HCT116 (cell line): ENCODE data around the gene MYH11. TPM values are rescaled to one million over a fixed set of nuclear protein-coding genes. Genes with fewer than 3 reads are reported as not detected.

Experiments used
- ATAC-seq: fragments of 200-7000 bp; cut with Tn5 transposase; 2 replicates; pipeline ENCODE4 v1.9.1; 2020; ENCODE audit warnings: mild to moderate bottlenecking, moderate library complexity
- BruUV-seq: library from RNA; stranded (reverse); fragments of 400-500 nt; replicated peaks from 2 replicates; lab custom pipeline; 2021; lab: Mats Ljungman, UMichigan
- CTCF ChIA-PET: fragments of 300-600 bp; sonication (Branson Sonifier 250); formaldehyde crosslinking; loops from one replicate; lab custom pipeline; 2021; ENCODE audit warnings: antibody characterized with exemption; lab: Charles Lee
- POLR2A ChIA-PET: fragments of 300-600, 350-600 bp; sonication (Branson Sonifier 250); formaldehyde crosslinking; loops from one replicate; lab custom pipeline; 2021; ENCODE audit warnings: antibody characterized with exemption; lab: Charles Lee
- RAD21 ChIA-PET, 2 experiments: fragments of 300-600 bp; sonication (Branson Sonifier 250); formaldehyde crosslinking; loops; one replicate each; lab custom pipeline; 2023; ENCODE audit warnings: low total read pairs in 2 of 2; ENCODE audit not compliant: uncharacterized antibody in 2 of 2, unreplicated experiment in 2 of 2, low non-redundant PET in 1 of 2; lab: Charles Lee
- DNase-seq: peaks from one replicate; pipeline ENCODE4 v3.0.0-alpha.2; 2010; ENCODE audit warnings: low read depth, low spot score
- H2AFZ ChIP-seq: fragments of 200-600 bp; shearing (Covaris generic), sonication (generic); 2 replicates; pipeline ENCODE4 v1.6.1; 2017; ENCODE audit warnings: low read depth, mixed run types, mixed read lengths, antibody characterized with exemption, low read length; ENCODE audit not compliant: poor library complexity, severe bottlenecking
- H3K27ac ChIP-seq: 2 replicates; pipeline ENCODE4 v1.5.1; 2012; ENCODE audit warnings: low read depth, low read length
- H3K27me3 ChIP-seq: fragments of 200-600 bp; sonication (generic); 2 replicates; pipeline ENCODE4 v1.6.1; 2016; ENCODE audit warnings: mixed run types, low read length, mixed read lengths; ENCODE audit not compliant: insufficient read depth
- H3K36me3 ChIP-seq, 2 experiments: fragments of 200-500 bp in 1 of 2; fragments of 200-600 bp in 1 of 2; sonication (Bioruptor generic) in 1 of 2; sonication (generic) in 1 of 2; 2 replicates each; pipeline versions ENCODE4 v1.5.1 to v1.6.1; 2014 to 2016; ENCODE audit warnings: low read length in 2 of 2, inconsistent platforms in 1 of 2, mixed read lengths in 1 of 2, mixed run types in 1 of 2; ENCODE audit not compliant: insufficient read depth in 2 of 2, control insufficient read depth in 1 of 2
- H3K4me1 ChIP-seq, 2 experiments: fragments of 200-600 bp in 1 of 2; sonication (generic) in 1 of 2; 2 replicates each; pipeline versions ENCODE4 v1.5.1 to v1.6.1; 2012 to 2017; ENCODE audit warnings: low read length in 2 of 2, inconsistent platforms in 1 of 2, mild to moderate bottlenecking in 1 of 2, mixed read lengths in 1 of 2, mixed run types in 1 of 2, moderate library complexity in 1 of 2; ENCODE audit not compliant: insufficient read depth in 2 of 2, control insufficient read depth in 1 of 2
- H3K4me2 ChIP-seq: fragments of 200-600 bp; sonication (generic); 2 replicates; pipeline ENCODE4 v1.6.1; 2017; ENCODE audit warnings: mixed run types, low read length, mixed read lengths
- H3K4me3 ChIP-seq, 2 experiments: fragments of 200-600 bp in 1 of 2; sonication (generic) in 1 of 2; replicated peaks in 1 of 2; 2 replicates each; pipeline ENCODE4 v1.5.1; 2011 to 2016; ENCODE audit warnings: low read length in 2 of 2, control low read depth in 1 of 2, low read depth in 1 of 2, mild to moderate bottlenecking in 1 of 2, mixed read lengths in 1 of 2, mixed run types in 1 of 2
- H3K79me2 ChIP-seq: fragments of 200-600 bp; sonication (generic); 2 replicates; pipeline ENCODE4 v1.6.1; 2017; ENCODE audit warnings: mild to moderate bottlenecking, mixed run types, low read length, moderate library complexity, mixed read lengths; ENCODE audit not compliant: insufficient read depth
- H3K9ac ChIP-seq: fragments of 200-600 bp; sonication (generic); 2 replicates; pipeline ENCODE4 v1.6.1; 2016; ENCODE audit warnings: low read length, mixed read lengths
- H3K9me2 ChIP-seq: fragments of 200-600 bp; sonication (generic), shearing (Covaris generic); 2 replicates; pipeline ENCODE4 v1.6.1; 2017; ENCODE audit warnings: mixed run types, mild to moderate bottlenecking, moderate library complexity; ENCODE audit not compliant: insufficient read depth
- H3K9me3 ChIP-seq, 2 experiments: fragments of 200-500 bp in 1 of 2; fragments of 200-600 bp in 1 of 2; sonication (Bioruptor generic) in 1 of 2; sonication (generic) in 1 of 2; 2 replicates each; pipeline ENCODE4 v1.6.1; 2014 to 2017; ENCODE audit warnings: low read length in 2 of 2, mixed read lengths in 2 of 2, inconsistent platforms in 1 of 2, low read depth in 1 of 2, mild to moderate bottlenecking in 1 of 2, mixed run types in 1 of 2, moderate library complexity in 1 of 2; ENCODE audit not compliant: control insufficient read depth in 1 of 2, insufficient read depth in 1 of 2
- H4K20me1 ChIP-seq: fragments of 200-600 bp; sonication (generic), shearing (Covaris generic); 2 replicates; pipeline ENCODE4 v1.6.1; 2017; ENCODE audit warnings: mixed run types, mild to moderate bottlenecking, moderate library complexity; ENCODE audit not compliant: insufficient read depth
- CBX3 ChIP-seq: IDR thresholded peaks from 2 replicates; pipeline ENCODE4 v1.6.1; 2012; ENCODE audit warnings: low read depth
- CEBPB ChIP-seq: IDR thresholded peaks from 2 replicates; pipeline ENCODE4 v1.6.1; 2012; ENCODE audit warnings: low read depth
- ELF1 ChIP-seq: IDR thresholded peaks from 2 replicates; pipeline ENCODE4 v1.6.1; 2012; ENCODE audit warnings: low read depth, borderline replicate concordance
- EZH2 ChIP-seq: fragments of 200-600 bp; sonication (generic); IDR thresholded peaks from 2 replicates; pipeline ENCODE4 v1.6.1; 2017; ENCODE audit warnings: antibody characterized with exemption, mixed run types
- EZH2phosphoT487 ChIP-seq: fragments of 200-600 bp; IDR thresholded peaks from 2 replicates; pipeline ENCODE4 v1.6.1; 2018; ENCODE audit warnings: antibody characterized with exemption, borderline replicate concordance
- FOSL1 ChIP-seq: IDR thresholded peaks from 2 replicates; pipeline ENCODE4 v1.6.1; 2012; ENCODE audit warnings: low read depth
- JUND ChIP-seq: IDR thresholded peaks from 2 replicates; pipeline ENCODE4 v1.6.1; 2012
- POLR2A ChIP-seq: IDR thresholded peaks from 2 replicates; pipeline ENCODE4 v1.7.0; 2011; ENCODE audit warnings: borderline replicate concordance; ENCODE audit not compliant: insufficient read depth, insufficient read length; ENCODE audit errors: extremely low read depth
- POLR2AphosphoS5 ChIP-seq: IDR thresholded peaks from 2 replicates; pipeline ENCODE4 v1.6.1; 2011; ENCODE audit warnings: mild to moderate bottlenecking, low read depth, low read length, moderate library complexity
- RAD21 ChIP-seq: IDR thresholded peaks from 2 replicates; pipeline ENCODE4 v1.6.1; 2012; ENCODE audit warnings: low read depth, mild to moderate bottlenecking
- REST ChIP-seq: IDR thresholded peaks from 2 replicates; pipeline ENCODE4 v1.6.1; 2012; ENCODE audit warnings: low read depth
- SIN3A ChIP-seq: IDR thresholded peaks from 2 replicates; pipeline ENCODE4 v1.6.1; 2012; ENCODE audit warnings: low read depth
- SRF ChIP-seq: IDR thresholded peaks from 2 replicates; pipeline ENCODE4 v1.6.1; 2012; ENCODE audit warnings: low read depth
- TCF7L2 ChIP-seq: IDR thresholded peaks from 2 replicates; pipeline ENCODE4 v1.7.0; 2011; ENCODE audit warnings: borderline replicate concordance, inconsistent platforms; ENCODE audit not compliant: insufficient read depth, insufficient read length; ENCODE audit errors: extremely low read depth
- YY1 ChIP-seq: IDR thresholded peaks from 2 replicates; pipeline ENCODE4 v1.6.1; 2011; ENCODE audit warnings: low read length, low read depth, moderate library complexity, mild to moderate bottlenecking; ENCODE audit not compliant: insufficient replicate concordance; ENCODE audit errors: extremely low read depth
- ZFX ChIP-seq: fragments of 450-650 bp; IDR thresholded peaks from 2 replicates; pipeline ENCODE4 v1.6.1; 2017
- ZNF274 ChIP-seq: fragments of 200-500 bp; sonication (Bioruptor generic); IDR thresholded peaks from 2 replicates; pipeline ENCODE4 v1.6.1; 2014; ENCODE audit warnings: mild to moderate bottlenecking, low read depth, low read length, inconsistent platforms
- intact Hi-C: fragments of 100-400 bp; cut with micrococcal nuclease; formaldehyde crosslinking; loops from 2 replicates; pipeline ENCODE4 v1.10.0; 2022
- total RNA-seq: library from RNA; stranded (reverse); gene quantifications from one replicate; pipeline ENCODE4 v1.2.1, GENCODE V29; 2021; ENCODE audit not compliant: unreplicated experiment
- TF ChIP-seq, protein P1 (sequence below): IDR thresholded peaks from 2 replicates; pipeline ENCODE4 v1.6.1; 2012
- TF ChIP-seq, protein P2 (sequence below), 3 experiments: fragments of 200-600 bp in 1 of 3; sonication (generic) in 1 of 3; IDR thresholded peaks in 2 of 3; conservative IDR thresholded peaks in 1 of 3; 2 replicates each; pipeline ENCODE4 v1.5.1; 2012 to 2017; ENCODE audit warnings: low read depth in 2 of 3, low read length in 2 of 3, antibody characterized with exemption in 1 of 3, borderline replicate concordance in 1 of 3, control low read depth in 1 of 3, mild to moderate bottlenecking in 1 of 3, mixed read lengths in 1 of 3, mixed run types in 1 of 3, moderate library complexity in 1 of 3; ENCODE audit not compliant: insufficient read depth in 1 of 3
- TF ChIP-seq, protein P3 (sequence below): IDR thresholded peaks from 2 replicates; pipeline ENCODE4 v1.6.1; 2011; ENCODE audit warnings: mild to moderate bottlenecking, low read length, moderate library complexity; ENCODE audit not compliant: insufficient replicate concordance; ENCODE audit errors: extremely low read depth
- TF ChIP-seq, protein P4 (sequence below): IDR thresholded peaks from 2 replicates; pipeline ENCODE4 v1.6.1; 2012

The MYH11 gene
- total RNA-seq, 1 experiment from 2014 or later: 0.61 TPM

GRCh38 chr16:15704545-15704987 lies 152.3 kb downstream of the MYH11 start:
- Histone ChIP-seq H3K4me1 (no peaks in the 10 kb centered on the region), H4K20me1 (no peaks in the 10 kb centered on the region), H3K36me3 (peaks cover 3 to 17% of the 10 kb centered on the region in 2 experiments), H3K27me3 (no peaks in the 10 kb centered on the region), H2AFZ (no peak overlapping the region), H3K9me3 (no peaks in the 10 kb centered on the region), H3K9ac (no peak overlapping the region), H3K4me2 (no peak overlapping the region), H3K27ac (no peak overlapping the region), H3K9me2 (no peaks in the 10 kb centered on the region), H3K4me3 (no peak overlapping the region), H3K79me2 (no peaks in the 10 kb centered on the region)
- ATAC-seq: peak; percentile 93
- CTCF ChIA-PET: interaction anchor here (1.0 kb wide), 1 partner anchor 170 kb away, joined by 3 read pairs; no protein-coding TSS in a partner anchor
- peak; percentile 39 for DNase-seq
- BruUV-seq: no TSS peak
- intact Hi-C loops: loop anchor here (1.0 to 10.0 kb wide), 3 partner anchors 60 to 420 kb away; no protein-coding TSS in a partner anchor
- POLR2A ChIA-PET: no interaction called here
- RAD21 ChIA-PET: no interaction called here
- TF ChIP-seq POLR2AphosphoS5 (0 out of 2 replicates have a peak, but pooled peaks have one; percentile 13), CEBPB (no peak), FOSL1 (no peak), SRF (no peak), JUND (no peak), RAD21 (peak; percentile 82), REST (no peak), SIN3A (no peak), YY1 (no peak), ZNF274 (no peak), EZH2 (no peak), POLR2A (no peak), CBX3 (no peak), TCF7L2 (no peak), ZFX (no peak), ELF1 (no peak), EZH2phosphoT487 (no peak)
- TF ChIP-seq, protein P1, sequence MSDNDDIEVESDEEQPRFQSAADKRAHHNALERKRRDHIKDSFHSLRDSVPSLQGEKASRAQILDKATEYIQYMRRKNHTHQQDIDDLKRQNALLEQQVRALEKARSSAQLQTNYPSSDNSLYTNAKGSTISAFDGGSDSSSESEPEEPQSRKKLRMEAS: no peak
- TF ChIP-seq, protein P2, sequence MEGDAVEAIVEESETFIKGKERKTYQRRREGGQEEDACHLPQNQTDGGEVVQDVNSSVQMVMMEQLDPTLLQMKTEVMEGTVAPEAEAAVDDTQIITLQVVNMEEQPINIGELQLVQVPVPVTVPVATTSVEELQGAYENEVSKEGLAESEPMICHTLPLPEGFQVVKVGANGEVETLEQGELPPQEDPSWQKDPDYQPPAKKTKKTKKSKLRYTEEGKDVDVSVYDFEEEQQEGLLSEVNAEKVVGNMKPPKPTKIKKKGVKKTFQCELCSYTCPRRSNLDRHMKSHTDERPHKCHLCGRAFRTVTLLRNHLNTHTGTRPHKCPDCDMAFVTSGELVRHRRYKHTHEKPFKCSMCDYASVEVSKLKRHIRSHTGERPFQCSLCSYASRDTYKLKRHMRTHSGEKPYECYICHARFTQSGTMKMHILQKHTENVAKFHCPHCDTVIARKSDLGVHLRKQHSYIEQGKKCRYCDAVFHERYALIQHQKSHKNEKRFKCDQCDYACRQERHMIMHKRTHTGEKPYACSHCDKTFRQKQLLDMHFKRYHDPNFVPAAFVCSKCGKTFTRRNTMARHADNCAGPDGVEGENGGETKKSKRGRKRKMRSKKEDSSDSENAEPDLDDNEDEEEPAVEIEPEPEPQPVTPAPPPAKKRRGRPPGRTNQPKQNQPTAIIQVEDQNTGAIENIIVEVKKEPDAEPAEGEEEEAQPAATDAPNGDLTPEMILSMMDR (IDR thresholded peaks at IDR 0.05 in 2 of 3, conservative IDR thresholded peaks at IDR 0.05 in 1 of 3; ENCODE audit: borderline replicate concordance in 1 of 3, insufficient read depth in 1 of 3, low read depth in 2 of 3, low read length in 2 of 3): peak; percentile 64 to 90 (median 84); a peak in 5 of 6 replicates
- TF ChIP-seq, protein P3, sequence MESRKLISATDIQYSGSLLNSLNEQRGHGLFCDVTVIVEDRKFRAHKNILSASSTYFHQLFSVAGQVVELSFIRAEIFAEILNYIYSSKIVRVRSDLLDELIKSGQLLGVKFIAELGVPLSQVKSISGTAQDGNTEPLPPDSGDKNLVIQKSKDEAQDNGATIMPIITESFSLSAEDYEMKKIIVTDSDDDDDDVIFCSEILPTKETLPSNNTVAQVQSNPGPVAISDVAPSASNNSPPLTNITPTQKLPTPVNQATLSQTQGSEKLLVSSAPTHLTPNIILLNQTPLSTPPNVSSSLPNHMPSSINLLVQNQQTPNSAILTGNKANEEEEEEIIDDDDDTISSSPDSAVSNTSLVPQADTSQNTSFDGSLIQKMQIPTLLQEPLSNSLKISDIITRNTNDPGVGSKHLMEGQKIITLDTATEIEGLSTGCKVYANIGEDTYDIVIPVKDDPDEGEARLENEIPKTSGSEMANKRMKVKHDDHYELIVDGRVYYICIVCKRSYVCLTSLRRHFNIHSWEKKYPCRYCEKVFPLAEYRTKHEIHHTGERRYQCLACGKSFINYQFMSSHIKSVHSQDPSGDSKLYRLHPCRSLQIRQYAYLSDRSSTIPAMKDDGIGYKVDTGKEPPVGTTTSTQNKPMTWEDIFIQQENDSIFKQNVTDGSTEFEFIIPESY: no peak
- TF ChIP-seq, protein P4, sequence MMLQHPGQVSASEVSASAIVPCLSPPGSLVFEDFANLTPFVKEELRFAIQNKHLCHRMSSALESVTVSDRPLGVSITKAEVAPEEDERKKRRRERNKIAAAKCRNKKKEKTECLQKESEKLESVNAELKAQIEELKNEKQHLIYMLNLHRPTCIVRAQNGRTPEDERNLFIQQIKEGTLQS: no peak
